GM12872 (cell line): ENCODE measurements around the gene GSG1L2.

Experiments used
- CTCF ChIP-seq: IDR thresholded peaks from 3 replicates; pipeline ENCODE4 v1.5.1; 2011; ENCODE audit warnings: low read depth, mild to moderate bottlenecking, low read length, moderate library complexity; ENCODE audit not compliant: insufficient read depth

The GSG1L2 gene

DNA sequence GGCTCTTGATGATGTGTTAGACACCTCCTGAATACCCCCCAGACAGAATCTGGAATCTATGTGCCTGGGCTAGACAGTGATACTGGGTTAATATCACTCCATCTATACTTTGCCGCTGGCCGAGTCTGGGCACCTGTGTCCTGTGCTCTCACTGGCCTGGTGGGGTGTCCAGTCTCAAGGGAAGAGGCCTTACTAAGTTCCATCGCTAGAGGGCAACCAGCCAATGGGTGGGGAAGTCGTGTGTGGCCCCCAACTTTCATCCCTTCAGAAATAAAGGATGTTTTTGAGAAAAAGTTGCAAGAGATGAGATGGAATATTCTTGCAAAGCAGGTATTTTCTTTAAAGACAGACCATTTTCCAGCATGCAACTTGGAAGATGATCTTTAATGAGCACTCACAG lies 2.2 kb upstream of the GSG1L2 start:
- peak; percentile 35; the same call in 2 of the 3 replicates for TF ChIP-seq CTCF

DNA sequence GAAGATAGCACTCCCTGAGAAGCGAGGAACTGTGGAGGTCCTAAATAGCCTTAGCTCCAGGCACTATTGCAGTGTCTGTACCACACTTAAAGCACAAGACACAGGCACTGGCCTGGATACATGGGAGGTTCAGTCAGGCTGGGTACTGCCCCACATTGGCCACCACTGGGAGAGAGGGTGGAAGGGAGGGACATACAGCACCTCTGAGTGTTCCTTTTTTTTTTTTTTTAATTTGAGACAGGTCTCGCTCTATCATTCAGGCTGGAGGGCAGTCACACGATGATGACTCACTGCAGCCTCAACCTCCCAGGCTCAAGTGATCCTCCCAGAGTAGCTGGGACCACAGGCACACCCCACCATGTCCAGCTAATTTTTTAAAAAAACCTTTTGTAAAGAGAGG lies 1.4 kb downstream of the GSG1L2 start:
- no peak for TF ChIP-seq CTCF

GRCh38 chr17:9818760-9819159 lies 3.1 kb downstream of the GSG1L2 start:
- TF ChIP-seq CTCF, result no peak

GRCh38 chr17:9817086-9817485 lies 4.8 kb downstream of the GSG1L2 start:
- TF ChIP-seq CTCF, result no peak

DNA sequence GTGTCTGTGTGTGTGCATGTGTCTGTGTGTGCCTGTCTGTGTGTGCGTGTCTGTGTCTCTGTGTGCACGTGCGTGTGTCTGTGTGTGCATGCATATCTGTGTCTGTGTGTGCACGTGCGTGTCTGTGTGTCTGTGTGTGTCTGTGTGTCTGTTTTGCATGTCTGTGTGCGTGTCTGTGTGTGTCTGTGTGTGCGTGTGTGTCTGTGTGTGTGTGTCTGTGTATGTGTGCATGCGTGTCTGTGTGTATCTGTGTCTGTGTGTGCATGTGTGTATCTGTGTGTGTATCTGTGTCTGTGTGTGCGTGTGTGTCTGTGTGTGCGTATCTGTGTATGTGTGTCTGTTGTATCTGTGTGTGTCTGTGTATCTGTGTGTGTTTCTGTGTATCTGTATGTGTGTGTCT lies 5.4 kb downstream of the GSG1L2 start:
- TF ChIP-seq CTCF, result no peak

DNA sequence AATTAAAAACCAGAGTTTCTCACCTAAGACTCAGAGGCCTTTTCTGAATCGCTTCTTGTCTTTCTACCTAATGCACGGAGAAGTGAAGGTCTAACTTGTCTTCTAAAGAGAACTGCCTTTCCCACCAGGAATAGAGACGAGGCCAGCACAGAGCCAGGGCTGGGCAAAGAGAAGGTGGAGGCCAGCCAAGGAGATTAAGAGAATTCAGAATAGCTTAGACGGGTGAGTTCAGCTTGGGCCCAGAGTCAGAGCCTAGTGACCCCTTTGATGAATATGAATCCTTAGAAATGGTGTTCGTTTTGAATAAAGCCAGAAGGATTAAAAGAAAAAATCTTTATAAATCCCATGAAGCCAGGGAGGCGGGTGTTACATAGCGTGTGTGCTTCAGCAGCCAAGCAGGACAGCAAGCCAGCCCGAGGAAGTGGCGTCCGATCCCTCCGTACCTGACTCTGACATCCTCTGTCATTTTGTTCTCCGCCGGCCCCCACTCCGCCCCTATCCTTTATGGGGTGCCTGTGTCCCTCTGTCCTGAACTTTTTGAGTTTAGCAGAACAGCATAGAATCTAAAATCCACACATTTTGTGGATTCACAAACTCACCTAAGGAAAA lies 7.4 kb downstream of the GSG1L2 start:
- TF ChIP-seq CTCF, result no peak

GRCh38 chr17:9813166-9813565 lies 8.7 kb downstream of the GSG1L2 start:
- TF ChIP-seq CTCF, result no peak
